Suprapubic skin (tissue), 2 donors: ENCODE results near the gene WSB1.

Experiments used
- EP300 ChIP-seq: sonication (generic); formaldehyde crosslinking; IDR thresholded peaks from one replicate; pipeline ENCODE4 v1.6.1; 2017; ENCODE audit warnings: antibody characterized with exemption
- POLR2A ChIP-seq, 2 donors: fragments of 450-650 bp; IDR thresholded peaks; one replicate each; pipeline ENCODE4 v1.6.1; 2017; ENCODE audit warnings: antibody characterized with exemption in 2 of 2, mild to moderate bottlenecking in 2 of 2, moderate library complexity in 2 of 2

- TF ChIP-seq EP300 (no peak), POLR2A (IDR thresholded peaks at IDR 0.05) (no peak)
Observed at GRCh38 chr17:27362503-27362902, 68.6 kb downstream of the WSB1 start.
